WTC11 (cell line): ENCODE measurements around the gene IDH1. TPM values are rescaled to one million over a fixed set of nuclear protein-coding genes. Genes with fewer than 3 reads are reported as not detected.

Experiments used
- ARID4B ChIP-seq: sonication (generic); formaldehyde crosslinking; IDR thresholded peaks from 2 replicates; pipeline ENCODE4 v1.8.0; 2023; ENCODE audit warnings: missing genetic modification reagents, mild to moderate bottlenecking, borderline replicate concordance
- ATF2 ChIP-seq: sonication (generic); formaldehyde crosslinking; IDR thresholded peaks from 2 replicates; pipeline ENCODE4 v1.8.1; 2022; ENCODE audit warnings: low read depth, missing genetic modification reagents, borderline replicate concordance
- CREB1 ChIP-seq: sonication (generic); formaldehyde crosslinking; IDR thresholded peaks from 2 replicates; pipeline ENCODE4 v1.8.0; 2023; ENCODE audit warnings: mild to moderate bottlenecking, missing genetic modification reagents
- CREM ChIP-seq: sonication (generic); formaldehyde crosslinking; IDR thresholded peaks from 2 replicates; pipeline ENCODE4 v1.8.1; 2022; ENCODE audit warnings: mild to moderate bottlenecking, missing genetic modification reagents, moderate library complexity
- E2F5 ChIP-seq: sonication (generic); formaldehyde crosslinking; IDR thresholded peaks from 2 replicates; pipeline ENCODE4 v1.8.1; 2022; ENCODE audit warnings: mild to moderate bottlenecking, moderate library complexity, missing genetic modification reagents
- EMX1 ChIP-seq: fragments of 250-450 bp; sonication (Bioruptor Pico); IDR thresholded peaks from 2 replicates; pipeline ENCODE4 v1.8.0; 2021; ENCODE audit warnings: mild to moderate bottlenecking
- ERG ChIP-seq: fragments of 250-450 bp; sonication (Bioruptor Pico); IDR thresholded peaks from 2 replicates; pipeline ENCODE4 v1.8.0; 2021; ENCODE audit warnings: mild to moderate bottlenecking
- FOXK1 ChIP-seq: sonication (generic); formaldehyde crosslinking; IDR thresholded peaks from 2 replicates; pipeline ENCODE4 v1.8.0; 2022; ENCODE audit warnings: mild to moderate bottlenecking, moderate library complexity, missing genetic modification reagents
- HMGXB4 ChIP-seq: sonication (generic); formaldehyde crosslinking; IDR thresholded peaks from 2 replicates; pipeline ENCODE4 v1.8.1; 2023; ENCODE audit warnings: mild to moderate bottlenecking, moderate library complexity, missing genetic modification reagents
- IRF1 ChIP-seq: sonication (generic); formaldehyde crosslinking; IDR thresholded peaks from 2 replicates; pipeline ENCODE4 v1.8.0; 2023; ENCODE audit warnings: missing genetic modification reagents
- IRF2 ChIP-seq: sonication (generic); formaldehyde crosslinking; IDR thresholded peaks from 2 replicates; pipeline ENCODE4 v1.8.0; 2022; ENCODE audit warnings: low read depth, missing genetic modification reagents, borderline replicate concordance
- JAZF1 ChIP-seq: fragments of 250-450 bp; sonication (Bioruptor Pico); IDR thresholded peaks from 2 replicates; pipeline ENCODE4 v1.9.0; 2021; ENCODE audit warnings: moderate library complexity, mild to moderate bottlenecking, inconsistent platforms
- MLX ChIP-seq: sonication (generic); formaldehyde crosslinking; IDR thresholded peaks from 2 replicates; pipeline ENCODE4 v1.8.1; 2023; ENCODE audit warnings: mild to moderate bottlenecking, missing genetic modification reagents, moderate library complexity
- OVOL2 ChIP-seq: fragments of 250-450 bp; sonication (Bioruptor Pico); IDR thresholded peaks from 2 replicates; pipeline ENCODE4 v1.9.0; 2021; ENCODE audit warnings: mild to moderate bottlenecking, borderline replicate concordance
- SMAD3 ChIP-seq: sonication (generic); formaldehyde crosslinking; IDR thresholded peaks from 2 replicates; pipeline ENCODE4 v1.8.0; 2022; ENCODE audit warnings: missing genetic modification reagents, mild to moderate bottlenecking, borderline replicate concordance
- SMAD4 ChIP-seq: sonication (generic); formaldehyde crosslinking; IDR thresholded peaks from 2 replicates; pipeline ENCODE4 v1.8.0; 2022; ENCODE audit warnings: mild to moderate bottlenecking, missing genetic modification reagents
- TEAD1 ChIP-seq: sonication (generic); formaldehyde crosslinking; IDR thresholded peaks from 2 replicates; pipeline ENCODE4 v1.8.0; 2022; ENCODE audit warnings: mild to moderate bottlenecking, missing genetic modification reagents
- TEAD4 ChIP-seq: sonication (generic); formaldehyde crosslinking; IDR thresholded peaks from 2 replicates; pipeline ENCODE4 v1.8.0; 2022; ENCODE audit warnings: mild to moderate bottlenecking, missing genetic modification reagents
- USF1 ChIP-seq: sonication (generic); formaldehyde crosslinking; IDR thresholded peaks from 2 replicates; pipeline ENCODE4 v1.8.0; 2022; ENCODE audit warnings: mild to moderate bottlenecking, missing genetic modification reagents
- USF2 ChIP-seq: sonication (generic); formaldehyde crosslinking; IDR thresholded peaks from 2 replicates; pipeline ENCODE4 v1.8.1; 2023; ENCODE audit warnings: mild to moderate bottlenecking, missing genetic modification reagents, moderate library complexity
- ZBTB21 ChIP-seq: sonication (generic); formaldehyde crosslinking; IDR thresholded peaks from 2 replicates; pipeline ENCODE4 v1.8.1; 2023; ENCODE audit warnings: mild to moderate bottlenecking, missing genetic modification reagents, borderline replicate concordance
- ZMAT4 ChIP-seq: fragments of 250-450 bp; sonication (Bioruptor Pico); IDR thresholded peaks from 2 replicates; pipeline ENCODE4 v1.9.0; 2021; ENCODE audit warnings: mild to moderate bottlenecking
- ZNF121 ChIP-seq: sonication (generic); formaldehyde crosslinking; IDR thresholded peaks from 2 replicates; pipeline ENCODE4 v1.8.0; 2023; ENCODE audit warnings: missing genetic modification reagents
- total RNA-seq: library from RNA; stranded (reverse); gene quantifications from 3 replicates; pipeline ENCODE4 v1.2.3, GENCODE V29; 2021

IDH1 gene
- total RNA-seq, 1 experiment from 2014 or later: 352 TPM

- TF ChIP-seq HMGXB4 (CRISPR knock-in tag): peak; percentile 73; the same call in 1 of the 2 replicates
- no peak for TF ChIP-seq JAZF1 (CRISPR knock-in tag)
- no peak for TF ChIP-seq OVOL2 (CRISPR knock-in tag)
- TF ChIP-seq ZBTB21: peak; percentile 23; the same call in 1 of the 2 replicates
- TF ChIP-seq MLX (CRISPR knock-in tag): no peak
- no peak for TF ChIP-seq CREM
- no peak for TF ChIP-seq EMX1 (CRISPR knock-in tag)
- 0 out of 2 replicates have a peak, but pooled peaks have one; percentile 25 for TF ChIP-seq FOXK1 (CRISPR knock-in tag)
- no peak for TF ChIP-seq ARID4B (CRISPR knock-in tag)
- peak; percentile 69 for TF ChIP-seq TEAD1 (CRISPR knock-in tag)
- no peak for TF ChIP-seq SMAD3 (CRISPR knock-in tag)
- no peak for TF ChIP-seq ZMAT4
- TF ChIP-seq ZNF121 (CRISPR knock-in tag): no peak
- no peak for TF ChIP-seq IRF2
- no peak for TF ChIP-seq ATF2 (CRISPR knock-in tag)
- TF ChIP-seq CREB1 (CRISPR knock-in tag): no peak
- TF ChIP-seq E2F5 (CRISPR knock-in tag): no peak
- no peak for TF ChIP-seq SMAD4 (CRISPR knock-in tag)
- TF ChIP-seq ERG (CRISPR knock-in tag): no peak
- TF ChIP-seq USF2: no peak
- TF ChIP-seq IRF1 (CRISPR knock-in tag): no peak
- no peak for TF ChIP-seq USF1
- no peak for TF ChIP-seq TEAD4 (CRISPR knock-in tag)
Measured at GRCh38 chr2:208254118-208254870, 577 bp downstream of the IDH1 start (continued).
